ENCODE results near the gene NCOA7.

The NCOA7 gene

DNA sequence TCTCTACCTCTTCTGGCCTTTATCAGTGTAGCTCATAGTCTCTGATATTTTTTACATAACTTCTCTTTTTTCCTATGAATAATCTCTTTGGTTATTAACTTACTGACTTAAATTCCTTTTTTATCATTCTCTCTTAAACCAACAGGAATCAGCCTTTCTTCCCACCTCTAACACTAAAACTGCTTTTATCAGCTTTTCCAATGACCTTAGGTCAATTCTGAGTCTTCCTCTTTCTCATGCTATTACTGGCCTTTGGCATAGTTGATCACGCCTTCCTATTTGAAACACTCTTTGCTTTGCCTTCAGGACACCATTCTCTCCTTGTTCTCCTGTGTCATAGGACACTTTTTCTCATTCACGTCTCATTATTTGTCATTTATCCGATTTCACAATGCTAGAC, 157.7 kb downstream of the NCOA7 start:
- TF ChIP-seq GATA2 (IDR thresholded peaks at IDR 0.05; ENCODE audit: low read depth, low read length) (no peak), GATA3 (IDR thresholded peaks at IDR 0.05; ENCODE audit: low read depth, low read length) (no peak)

DNA sequence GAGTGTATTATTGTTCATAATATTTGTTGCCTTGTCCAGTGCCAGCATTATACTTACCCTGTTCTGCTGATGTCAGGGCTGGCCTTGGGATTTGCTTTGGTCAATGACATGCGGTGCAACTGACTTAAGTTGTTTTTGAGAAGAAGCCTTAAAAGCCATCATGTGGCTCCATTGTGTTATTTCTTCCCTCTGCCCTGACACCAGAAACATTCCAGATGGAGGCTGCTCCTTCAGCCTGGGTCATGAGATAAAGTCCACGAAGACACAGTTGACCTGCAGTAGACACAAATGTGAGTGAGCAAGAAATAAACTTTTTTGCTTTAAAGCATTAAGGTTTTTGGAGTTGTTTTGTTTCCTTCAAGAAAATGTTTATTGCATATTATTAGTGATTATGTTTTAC, 158.3 kb downstream of the NCOA7 start:
- no peak for TF ChIP-seq GATA2 (IDR thresholded peaks at IDR 0.05; ENCODE audit: low read depth, low read length)
- no peak for TF ChIP-seq GATA3 (IDR thresholded peaks at IDR 0.05; ENCODE audit: low read depth, low read length)

DNA sequence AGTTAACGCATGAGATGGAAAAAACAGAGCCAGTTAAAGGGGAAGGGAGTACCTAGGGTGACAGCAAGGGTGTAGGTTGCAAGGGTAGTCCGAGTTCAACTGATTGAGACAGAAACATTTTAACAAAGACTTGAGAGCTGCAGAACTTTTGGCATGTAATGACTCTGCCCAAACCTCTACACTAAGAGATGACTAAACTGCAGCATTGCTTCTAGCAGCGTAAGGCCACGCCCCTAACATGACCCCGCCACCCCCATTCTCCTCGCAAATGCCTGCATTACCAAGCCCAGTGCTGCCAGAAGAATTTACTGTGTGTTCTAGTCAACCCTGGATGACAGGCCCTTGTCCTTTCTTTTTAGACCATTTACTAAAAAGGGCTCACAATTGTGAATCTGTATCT, 159.5 kb downstream of the NCOA7 start:
- TF ChIP-seq GATA3 (IDR thresholded peaks at IDR 0.05; ENCODE audit: low read depth, low read length): no peak
- TF ChIP-seq GATA2 (IDR thresholded peaks at IDR 0.05; ENCODE audit: low read depth, low read length): no peak

DNA sequence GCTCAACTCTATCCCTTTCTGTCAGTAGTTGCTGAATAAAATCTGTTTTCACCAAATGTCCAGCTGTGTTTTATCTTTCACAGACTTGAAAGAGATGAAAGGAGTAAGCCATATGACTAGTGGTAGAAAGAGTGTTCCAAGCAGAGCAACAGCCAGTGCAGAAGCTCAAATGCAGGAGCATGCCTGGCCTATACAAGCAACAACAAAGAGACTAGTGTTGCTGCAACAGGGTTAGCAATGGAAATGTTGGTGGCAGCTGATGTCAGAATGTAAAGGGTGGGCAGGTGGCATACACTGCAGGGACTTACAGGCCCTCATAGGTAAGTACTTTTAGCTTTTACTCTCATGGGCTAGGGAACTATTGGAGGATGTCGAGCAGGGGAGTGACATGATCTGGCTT, 160.6 kb downstream of the NCOA7 start:
- TF ChIP-seq GATA3 (IDR thresholded peaks at IDR 0.05; ENCODE audit: low read depth, low read length) (no peak), GATA2 (IDR thresholded peaks at IDR 0.05; ENCODE audit: low read depth, low read length) (no peak)

DNA sequence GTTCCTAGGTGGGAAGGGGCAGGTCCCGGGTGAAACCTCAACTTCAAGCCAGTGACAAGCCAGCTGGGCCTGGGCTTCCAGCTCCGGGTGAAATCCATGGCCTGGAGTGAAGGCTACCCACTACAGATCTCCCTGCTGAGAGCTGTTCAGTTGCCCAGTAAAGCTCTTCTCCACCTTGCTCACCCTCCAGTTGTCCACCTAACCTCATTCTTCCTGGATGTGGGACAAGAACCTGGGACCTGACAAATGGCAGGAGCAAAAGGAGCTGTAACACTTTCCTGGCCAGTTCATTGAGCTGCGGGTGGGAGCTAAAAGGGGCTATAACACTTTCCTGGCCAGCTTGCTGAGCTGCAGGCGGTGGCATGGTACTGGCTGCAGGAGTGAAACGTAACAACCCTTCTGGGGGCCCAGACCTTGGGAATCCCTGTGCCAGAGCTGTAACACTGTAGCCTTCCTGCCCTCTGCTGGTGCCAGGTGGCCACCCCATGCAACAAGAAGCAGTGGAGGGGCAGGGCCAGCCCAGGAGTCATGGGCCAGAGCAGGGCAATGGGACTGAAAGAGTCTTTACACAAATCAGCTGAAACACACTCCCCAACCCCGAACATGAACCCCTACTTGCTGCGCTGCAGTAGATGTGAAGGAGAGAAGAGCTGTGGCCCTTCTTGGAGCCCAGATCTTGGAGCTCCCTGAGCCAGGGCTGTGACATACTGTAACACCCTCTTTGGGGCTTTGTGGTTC, 162.2 kb downstream of the NCOA7 start:
- TF ChIP-seq GATA2 (IDR thresholded peaks at IDR 0.05; ENCODE audit: low read depth, low read length) (no peak), GATA3 (IDR thresholded peaks at IDR 0.05; ENCODE audit: low read depth, low read length) (no peak)

DNA sequence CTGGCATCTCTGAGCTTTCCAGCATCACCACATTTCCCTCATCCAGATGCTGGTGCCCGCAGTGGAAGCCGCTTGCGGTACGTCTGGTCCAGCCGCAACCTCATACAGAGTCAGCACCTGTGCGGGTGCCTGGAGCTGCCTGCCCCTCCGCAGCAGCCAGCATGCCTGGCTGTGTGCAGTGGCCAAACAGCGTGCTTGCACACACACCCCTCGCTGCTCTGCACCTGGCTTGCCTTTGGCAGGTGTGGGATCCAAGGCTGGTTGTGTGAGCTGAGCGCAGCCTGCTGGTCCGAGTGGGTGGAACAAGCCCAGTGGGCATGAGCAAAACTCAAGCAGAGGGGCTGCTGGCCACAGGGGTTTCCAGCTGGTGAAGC, 162.7 kb downstream of the NCOA7 start:
- TF ChIP-seq GATA2 (IDR thresholded peaks at IDR 0.05; ENCODE audit: low read depth, low read length): no peak
- TF ChIP-seq GATA3 (IDR thresholded peaks at IDR 0.05; ENCODE audit: low read depth, low read length): no peak

DNA sequence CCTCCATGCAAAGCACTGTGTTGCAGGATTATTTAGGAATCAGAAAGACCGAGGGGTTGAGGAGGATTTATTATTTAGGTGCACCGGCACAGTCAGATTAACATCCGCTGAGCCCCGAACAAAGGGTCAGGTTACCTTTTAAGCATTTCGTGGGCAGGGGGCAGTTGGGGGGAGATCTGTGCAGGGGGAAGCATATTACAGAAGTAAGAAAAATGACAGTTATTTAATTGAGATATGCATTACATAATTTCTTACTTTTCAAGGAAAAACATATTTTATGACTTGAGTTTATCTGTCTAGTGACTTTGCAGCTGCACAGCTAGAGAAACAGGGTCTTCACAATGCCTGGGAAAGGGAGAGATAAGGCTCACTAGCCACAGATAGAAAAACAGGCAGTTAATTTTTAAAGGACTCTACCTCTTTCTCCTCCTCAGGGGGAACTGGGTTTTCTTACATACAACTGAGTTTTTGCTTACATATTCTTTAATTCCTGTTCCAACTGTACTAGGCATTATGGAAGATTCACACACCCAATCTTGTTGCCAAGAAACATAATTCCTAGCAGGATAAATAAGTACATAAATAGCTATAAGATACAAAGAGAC, 164.1 kb downstream of the NCOA7 start:
- TF ChIP-seq GATA3 (IDR thresholded peaks at IDR 0.05; ENCODE audit: low read depth, low read length) (no peak), GATA2 (IDR thresholded peaks at IDR 0.05; ENCODE audit: low read depth, low read length) (no peak)

DNA sequence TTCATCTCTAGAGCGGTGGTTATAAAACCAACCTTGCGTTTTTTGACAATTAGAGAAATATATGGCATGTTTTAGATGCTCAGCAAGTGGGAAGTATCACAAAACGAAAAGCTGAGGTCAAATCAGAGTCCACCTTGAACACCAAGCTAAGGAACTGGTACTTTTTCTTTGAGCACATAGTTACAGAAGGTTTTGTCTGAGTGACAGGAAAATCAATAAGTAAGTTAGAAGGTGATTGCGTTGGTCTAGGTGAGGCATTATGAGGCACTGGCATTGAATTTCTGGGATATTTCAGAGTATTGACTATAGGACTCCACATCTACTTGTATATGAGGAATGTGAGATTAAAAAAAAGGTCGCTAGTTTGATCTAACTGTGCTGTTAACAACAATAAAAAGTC, 165.2 kb downstream of the NCOA7 start:
- TF ChIP-seq GATA2 (IDR thresholded peaks at IDR 0.05; ENCODE audit: low read depth, low read length) (no peak), GATA3 (IDR thresholded peaks at IDR 0.05; ENCODE audit: low read depth, low read length) (no peak)

DNA sequence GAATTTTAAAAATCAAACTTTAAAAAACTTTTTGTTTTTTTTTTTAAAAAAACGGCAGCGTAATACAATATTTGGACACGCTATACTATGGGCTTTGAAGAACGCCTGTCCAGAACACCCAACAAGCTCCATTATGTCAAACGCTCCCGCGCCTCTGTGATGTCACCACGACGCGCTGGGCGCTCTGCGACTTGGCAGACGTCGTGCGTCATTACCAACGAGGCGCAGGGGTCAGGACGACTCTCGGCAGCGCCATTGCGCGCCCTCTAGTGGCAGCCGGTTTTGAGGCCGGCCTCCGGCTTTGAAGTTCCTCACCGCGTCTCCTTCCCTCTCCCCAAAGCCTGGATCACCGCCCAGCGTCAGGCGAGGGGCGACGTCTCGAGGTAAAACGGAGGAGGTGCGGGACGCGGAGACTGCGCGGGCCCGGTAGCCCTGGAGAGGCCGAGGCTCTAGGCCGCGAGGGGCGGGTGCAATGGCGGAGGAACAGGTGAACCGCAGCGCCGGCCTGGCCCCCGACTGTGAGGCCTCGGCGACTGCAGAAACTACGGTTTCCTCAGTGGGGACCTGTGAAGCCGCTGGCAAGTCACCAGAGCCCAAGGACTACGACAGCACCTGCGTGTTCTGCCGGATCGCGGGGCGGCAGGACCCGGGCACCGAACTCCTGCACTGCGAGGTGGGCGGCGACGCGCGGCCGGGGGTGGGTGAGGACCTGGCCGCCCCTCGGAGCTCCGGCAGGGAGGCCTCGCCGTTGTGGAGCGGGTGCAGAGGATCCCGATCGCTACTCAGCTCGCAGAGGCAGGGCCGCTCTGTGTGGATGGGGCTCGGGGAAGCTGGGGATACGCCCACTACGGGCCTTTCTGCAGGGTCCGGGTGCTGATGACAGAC, 166.0 kb downstream of the NCOA7 start, which contains the start of gene HINT3:
Gene HINT3, plus strand, starts transcription at position 265 of the 885 bp plus-strand sequence. Its CDS starts 208 bp downstream, at position 473.
- no peak for TF ChIP-seq GATA2 (IDR thresholded peaks at IDR 0.05; ENCODE audit: low read depth, low read length)
- no peak for TF ChIP-seq GATA3 (IDR thresholded peaks at IDR 0.05; ENCODE audit: low read depth, low read length)

DNA sequence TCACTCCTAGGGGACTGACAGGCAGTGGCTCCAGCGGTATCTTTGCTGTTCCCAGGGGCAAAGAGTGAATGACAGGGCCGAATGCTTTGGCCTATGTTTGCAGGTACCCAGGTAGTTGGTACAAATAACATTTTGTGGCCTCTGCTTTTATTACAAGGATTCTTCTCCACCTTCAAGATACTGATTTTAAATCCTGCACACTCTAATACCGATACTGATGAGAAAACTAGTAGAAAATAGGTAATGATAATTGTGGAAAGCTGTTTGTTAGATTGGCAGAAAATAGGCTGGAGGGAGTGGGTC, 166.6 kb downstream of the NCOA7 start:
- TF ChIP-seq GATA2 (IDR thresholded peaks at IDR 0.05; ENCODE audit: low read depth, low read length): no peak
- no peak for TF ChIP-seq GATA3 (IDR thresholded peaks at IDR 0.05; ENCODE audit: low read depth, low read length)

DNA sequence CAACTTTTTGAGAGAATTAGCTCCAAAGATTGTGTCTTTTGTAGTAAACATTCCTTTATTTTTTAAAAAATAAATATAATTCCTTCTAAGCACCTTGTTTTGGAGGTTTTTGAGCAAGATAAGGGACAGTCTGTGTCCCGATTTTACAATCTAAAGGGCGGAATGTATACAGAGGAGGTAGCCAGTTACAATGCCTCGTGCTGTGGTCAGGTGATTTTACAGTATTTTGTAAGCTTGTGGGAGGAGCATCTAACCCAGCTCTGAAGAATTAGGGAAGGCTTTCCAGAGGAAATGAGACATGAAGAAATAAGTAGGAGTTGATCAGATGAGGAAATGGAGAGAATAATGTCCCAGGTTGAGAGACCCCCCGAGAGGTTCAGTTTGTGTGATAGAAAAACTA, 167.1 kb downstream of the NCOA7 start:
- TF ChIP-seq GATA2 (IDR thresholded peaks at IDR 0.05; ENCODE audit: low read depth, low read length): no peak
- TF ChIP-seq GATA3 (IDR thresholded peaks at IDR 0.05; ENCODE audit: low read depth, low read length): no peak

DNA sequence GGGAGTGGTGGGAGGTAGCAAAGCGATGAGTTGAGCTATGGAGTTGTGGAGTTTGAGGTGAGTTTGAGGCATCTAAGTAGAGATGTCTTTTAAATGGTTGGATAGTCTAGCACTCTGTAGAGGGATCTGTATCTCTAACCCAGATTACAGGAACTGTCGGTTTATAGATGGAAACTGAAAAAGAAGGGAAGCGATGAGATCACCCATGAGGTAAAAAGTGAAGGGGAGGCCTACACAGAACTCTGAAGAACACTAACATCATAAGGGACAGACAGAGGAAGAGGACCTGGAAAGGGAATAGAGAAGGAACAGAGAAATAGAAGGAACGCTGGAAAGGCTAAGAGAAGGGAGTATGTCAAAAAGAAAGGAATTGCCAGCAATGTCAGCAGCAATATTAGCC, 168.3 kb downstream of the NCOA7 start:
- TF ChIP-seq GATA2 (IDR thresholded peaks at IDR 0.05; ENCODE audit: low read depth, low read length) (no peak), GATA3 (IDR thresholded peaks at IDR 0.05; ENCODE audit: low read depth, low read length) (no peak)

DNA sequence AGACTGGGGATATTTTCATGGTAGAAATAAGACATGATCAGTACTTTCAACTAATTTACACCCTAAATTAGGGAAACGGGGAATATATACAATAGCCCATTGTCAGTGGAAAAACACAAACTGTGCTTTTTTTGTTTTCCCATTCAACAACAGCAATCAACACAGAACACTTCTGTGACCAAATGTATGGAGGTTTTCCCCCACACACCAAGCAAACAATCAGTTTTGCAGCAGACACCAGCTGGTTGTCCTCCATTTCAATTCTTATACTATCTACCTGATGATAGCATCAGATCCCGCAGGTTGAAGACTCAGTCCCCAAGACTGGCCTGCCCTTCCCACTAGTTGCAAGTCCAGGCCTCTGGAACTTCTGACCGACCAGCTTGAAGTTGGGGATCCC, 170.4 kb downstream of the NCOA7 start:
- no peak for TF ChIP-seq GATA2 (IDR thresholded peaks at IDR 0.05; ENCODE audit: low read depth, low read length)
- TF ChIP-seq GATA3 (IDR thresholded peaks at IDR 0.05; ENCODE audit: low read depth, low read length): no peak

DNA sequence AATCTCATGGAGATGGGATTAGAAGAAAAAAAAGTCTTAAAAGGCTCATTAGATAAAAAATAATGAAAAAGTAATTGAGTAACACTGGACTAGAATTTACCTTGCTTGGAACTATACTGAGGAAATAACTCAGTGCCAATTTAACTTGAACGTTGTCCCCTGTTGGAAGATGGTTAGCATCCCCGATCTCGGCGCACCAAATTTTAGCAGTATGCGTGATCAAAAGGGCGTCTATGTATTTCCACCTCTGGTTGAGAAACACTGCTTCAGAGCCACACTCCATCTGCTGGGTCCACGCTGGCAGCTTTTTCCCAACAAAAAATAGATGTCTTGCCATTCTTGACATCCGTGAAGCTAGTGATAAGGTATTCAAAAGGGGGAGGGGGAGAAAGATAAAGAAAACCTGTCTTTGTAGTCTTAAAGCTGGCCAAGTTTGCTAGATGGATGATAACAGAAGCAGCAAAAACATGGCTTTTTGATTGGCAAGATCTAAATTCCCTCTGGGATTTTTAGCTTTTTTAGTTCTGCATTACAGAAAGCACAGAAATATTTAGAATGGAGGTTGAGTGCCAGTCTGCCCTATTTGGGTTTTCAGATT, 172.2 kb downstream of the NCOA7 start:
- no peak for TF ChIP-seq GATA2 (IDR thresholded peaks at IDR 0.05; ENCODE audit: low read depth, low read length)
- no peak for TF ChIP-seq GATA3 (IDR thresholded peaks at IDR 0.05; ENCODE audit: low read depth, low read length)

All from SH-SY5Y (cell line).